NCI-H446 (cell line): ENCODE results near the gene C9orf78.
"Not testable (repeated sequence)": the region's sequence is repeated elsewhere in the genome, so short reads cannot be mapped to it uniquely, and the experiment has no call there.

Experiments used
- DNase-seq, 2 experiments: peaks; one replicate each; lab custom pipeline; 2025; lab: John Stamatoyannopoulos, UW

The C9orf78 gene

GRCh38 chr9:129811967-129812363 is 23.1 kb downstream of the C9orf78 start:
- no peak for DNase-seq

- no peak for DNase-seq
Observed at GRCh38 chr9:129810788-129811187, 24.3 kb downstream of the C9orf78 start.

GRCh38 chr9:129810116-129810515 is 25.0 kb downstream of the C9orf78 start:
- no peak for DNase-seq

- no peak for DNase-seq
Observed at GRCh38 chr9:129809346-129809745, 25.7 kb downstream of the C9orf78 start.

- no peak for DNase-seq
Observed at GRCh38 chr9:129806061-129806460, 29.0 kb downstream of the C9orf78 start.

GRCh38 chr9:129803676-129804060 is 31.4 kb downstream of the C9orf78 start:
- DNase-seq: no peak

- DNase-seq: peak; percentile 55 to 89
Observed at GRCh38 chr9:129802833-129803675, 32.0 kb downstream of the C9orf78 start, which contains the start of gene TOR1B. TSS of gene TOR1B (plus strand) at chr9:129803184. CDS start at chr9:129803213, 29 bp downstream.

GRCh38 chr9:129801504-129801903 is 33.6 kb downstream of the C9orf78 start:
- no peak for DNase-seq

GRCh38 chr9:129798973-129799372 is 36.1 kb downstream of the C9orf78 start:
- no peak for DNase-seq

DNA sequence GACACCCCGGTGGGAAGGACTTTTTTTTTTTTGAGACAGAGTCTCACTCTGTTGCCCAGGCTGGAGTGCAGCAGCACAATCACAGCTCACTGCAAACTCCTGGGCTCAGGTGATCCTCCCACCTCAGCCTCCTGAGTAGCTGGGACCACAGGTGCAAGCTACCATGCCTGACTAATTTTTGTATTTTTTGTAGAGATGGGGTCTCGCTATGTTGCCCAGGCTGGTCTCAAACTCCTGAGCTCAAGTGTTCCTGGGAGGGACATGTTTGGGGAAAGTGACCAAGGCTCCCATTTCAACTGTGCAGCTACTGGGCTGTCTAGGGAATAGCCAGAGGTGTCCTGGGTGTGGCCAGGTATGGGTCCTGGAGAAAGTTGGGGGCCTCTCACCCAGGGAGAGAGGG is 39.0 kb downstream of the C9orf78 start:
- not testable (repeated sequence) for DNase-seq

DNA sequence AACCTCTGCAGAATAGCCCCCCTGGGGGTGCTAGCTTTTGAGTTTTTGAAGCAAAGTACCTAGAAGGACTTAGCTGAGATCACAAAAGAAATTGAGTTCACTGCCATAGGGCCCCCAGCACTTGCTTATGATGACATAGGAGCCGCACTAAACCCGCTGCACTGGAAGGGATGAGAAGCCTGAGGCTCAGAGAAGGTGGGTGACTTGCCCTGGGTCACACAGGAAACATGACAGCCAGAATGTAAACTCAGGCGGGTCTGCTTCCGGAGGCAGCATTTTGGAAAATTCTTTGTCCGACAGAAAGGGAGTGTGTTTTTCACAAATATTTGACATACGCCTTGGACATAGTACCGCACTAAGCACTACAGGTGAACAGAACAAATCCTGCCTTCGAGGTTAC is 40.5 kb downstream of the C9orf78 start:
- DNase-seq: no peak

- no peak for DNase-seq
Observed at GRCh38 chr9:129786481-129786880, 48.6 kb downstream of the C9orf78 start.

DNA sequence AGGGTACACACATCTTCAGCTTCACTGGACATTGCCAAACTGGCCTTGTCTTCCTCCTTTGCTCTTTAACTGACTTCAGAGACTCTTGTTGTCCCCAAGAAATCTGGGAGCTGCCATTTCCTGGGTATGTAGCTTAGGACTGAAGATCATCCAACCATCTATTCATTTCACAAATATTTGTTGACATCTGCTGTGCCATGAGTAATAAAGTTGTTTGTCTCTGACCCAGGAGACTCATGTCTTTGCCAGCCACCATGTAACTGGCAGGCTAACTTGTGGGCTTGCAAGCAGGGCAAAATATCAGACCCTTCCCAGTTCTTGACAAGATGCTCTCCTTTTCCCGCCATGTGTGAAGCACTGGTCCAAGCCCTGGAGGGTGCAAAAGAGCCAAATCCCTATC is 49.2 kb downstream of the C9orf78 start:
- no peak for DNase-seq

GRCh38 chr9:129784970-129785369 is 50.1 kb downstream of the C9orf78 start:
- DNase-seq: not testable (repeated sequence)

DNA sequence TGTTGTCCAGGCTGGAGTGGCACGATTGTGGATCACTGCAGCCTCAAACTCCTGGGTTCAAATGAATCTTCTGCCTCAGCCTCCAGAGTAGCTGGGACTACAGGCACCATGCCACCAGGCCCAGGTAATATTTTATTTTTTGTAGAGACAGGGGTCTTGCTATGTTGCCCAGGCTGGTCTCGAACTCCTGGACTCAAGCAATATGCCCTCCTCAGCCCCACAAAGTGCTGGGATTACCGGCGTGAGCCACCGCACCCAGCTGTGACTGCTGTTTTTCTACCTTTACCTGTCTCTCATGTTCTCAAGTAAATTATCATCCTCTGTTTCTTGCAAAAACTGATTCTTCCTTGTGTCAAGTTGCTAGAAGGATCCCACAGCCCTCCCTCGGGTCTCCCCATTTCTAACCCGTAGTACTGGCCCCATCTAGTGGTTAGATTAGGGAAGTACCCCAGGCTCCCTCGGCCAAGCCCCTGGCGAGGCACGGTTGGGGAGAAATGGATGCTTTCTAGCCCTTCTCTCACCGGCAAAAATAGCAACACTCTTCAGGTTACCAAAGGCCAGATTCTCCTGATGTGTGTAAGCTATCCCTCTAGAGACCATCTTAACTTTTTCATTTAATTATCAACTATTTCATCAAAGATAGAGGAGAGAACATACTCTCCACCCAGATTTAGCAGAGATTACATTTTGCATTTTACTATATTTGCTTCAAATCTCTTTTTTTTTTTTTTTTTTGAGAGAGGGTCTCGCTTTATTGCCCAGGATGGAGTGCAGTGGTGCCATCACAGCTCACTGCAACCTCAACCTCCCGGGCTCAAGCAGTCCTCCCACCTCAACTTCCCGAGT is 51.3 kb downstream of the C9orf78 start:
- DNase-seq: peak in 1 of 2 experiments; percentile 56

GRCh38 chr9:129781981-129782380 is 53.1 kb downstream of the C9orf78 start:
- DNase-seq: no peak

DNA sequence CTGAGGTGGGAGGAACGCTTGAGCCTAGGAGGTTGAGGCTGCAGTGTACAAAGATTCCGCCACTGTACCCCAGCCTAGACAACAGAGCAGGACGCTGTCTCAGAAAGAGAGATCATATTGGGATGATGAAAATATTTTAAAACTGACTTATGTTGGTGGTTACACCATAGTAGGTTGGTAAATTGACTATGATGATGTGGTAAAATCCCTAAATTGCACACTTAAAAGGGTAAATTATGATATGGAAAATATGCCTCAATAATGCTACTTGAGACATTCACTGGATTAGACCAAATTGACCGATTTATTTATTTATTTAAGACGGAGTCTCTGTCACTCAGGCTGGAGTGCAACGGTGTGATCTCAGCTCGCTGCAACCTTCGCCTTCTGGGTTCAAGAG is 53.9 kb downstream of the C9orf78 start:
- DNase-seq: no peak

DNA sequence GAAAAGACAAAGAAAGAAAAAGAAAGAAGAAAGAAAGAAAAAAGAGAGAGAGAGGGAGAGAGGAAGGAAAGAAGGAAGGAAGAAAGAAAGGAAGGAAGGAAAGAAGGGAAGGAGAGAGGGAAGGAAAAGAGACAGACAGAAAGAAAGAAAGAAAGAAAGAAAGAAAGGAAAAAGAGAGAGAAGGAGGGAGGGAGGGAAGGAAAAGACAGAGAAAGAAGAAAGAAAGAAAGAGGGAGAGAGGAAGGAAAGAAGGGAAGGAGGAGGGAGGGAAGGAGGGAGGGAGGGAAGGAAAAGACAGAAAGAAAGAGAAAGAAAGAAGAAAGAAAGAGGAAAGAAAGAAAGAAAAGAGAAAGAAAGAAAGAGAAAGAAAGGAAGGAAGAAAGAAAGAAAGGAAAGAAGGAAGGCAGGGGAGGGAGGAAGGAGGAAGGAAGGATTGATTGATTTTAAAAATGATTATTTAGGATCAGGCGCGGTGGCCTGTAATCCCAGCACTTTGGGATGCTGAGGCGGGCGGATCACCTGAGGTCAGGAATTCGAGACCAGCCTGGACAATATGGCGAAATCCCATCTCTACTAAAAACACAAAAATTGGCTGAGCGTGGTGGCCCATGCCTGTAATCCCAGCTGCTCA is 55.4 kb downstream of the C9orf78 start:
- DNase-seq: no peak

GRCh38 chr9:129778469-129778868 is 56.6 kb downstream of the C9orf78 start:
- DNase-seq: no peak

GRCh38 chr9:129777769-129778130 is 57.3 kb downstream of the C9orf78 start:
- DNase-seq: no peak
